MCF 10A (cell line): ENCODE results near the gene TBC1D4. TPM values are rescaled to one million over a fixed set of nuclear protein-coding genes. Genes with fewer than 3 reads are reported as not detected.

Source experiments
- BruUV-seq: library from RNA; stranded (reverse); fragments of 400-500 nt; replicated peaks from 2 replicates; lab custom pipeline; 2021; lab: Mats Ljungman, UMichigan
- CTCF ChIA-PET: fragments of 300-600 bp; sonication (Branson Sonifier 250); formaldehyde crosslinking; extraction: SDS; loops from one replicate; lab custom pipeline; 2021; ENCODE audit warnings: antibody characterized with exemption, inconsistent platforms; lab: Yijun Ruan, JAX
- POLR2A ChIA-PET: fragments of 300-600, 350-650 bp; sonication (Branson Sonifier 250); formaldehyde crosslinking; extraction: SDS; loops from one replicate; lab custom pipeline; 2020; ENCODE audit warnings: antibody characterized with exemption, inconsistent platforms; lab: Yijun Ruan, JAX
- DNase-seq: peaks from one replicate; pipeline ENCODE4 v3.0.0-alpha.2; 2018; ENCODE audit not compliant: unreplicated experiment
- H3K27ac Mint-ChIP-seq: one replicate; pipeline ENCODE4 v1.8.0; 2022; ENCODE audit warnings: mild to moderate bottlenecking, low read depth, mixed read lengths; ENCODE audit not compliant: unreplicated experiment
- H3K27me3 Mint-ChIP-seq: one replicate; pipeline ENCODE4 v1.8.0; 2022; ENCODE audit warnings: mixed read lengths; ENCODE audit not compliant: insufficient read depth, unreplicated experiment
- H3K36me3 Mint-ChIP-seq: one replicate; pipeline ENCODE4 v1.8.0; 2022; ENCODE audit warnings: mild to moderate bottlenecking, moderate library complexity, mixed read lengths; ENCODE audit not compliant: insufficient read depth, unreplicated experiment
- H3K4me1 Mint-ChIP-seq: one replicate; pipeline ENCODE4 v1.8.0; 2022; ENCODE audit warnings: mixed read lengths; ENCODE audit not compliant: insufficient read depth, unreplicated experiment
- H3K4me3 Mint-ChIP-seq: one replicate; pipeline ENCODE4 v1.8.0; 2022; ENCODE audit warnings: mild to moderate bottlenecking, moderate library complexity, mixed read lengths; ENCODE audit not compliant: unreplicated experiment
- H3K9me3 Mint-ChIP-seq: one replicate; pipeline ENCODE4 v1.8.0; 2022; ENCODE audit warnings: mixed read lengths; ENCODE audit not compliant: unreplicated experiment
- intact Hi-C: fragments of 100-400 bp; cut with micrococcal nuclease; formaldehyde crosslinking; loops from 2 replicates; pipeline ENCODE4 v1.14.1; 2022
- total RNA-seq: library from RNA; stranded (reverse); gene quantifications from 2 replicates; pipeline ENCODE4 v1.2.3, GENCODE V29; 2022
- TF ChIP-seq, protein P1 (sequence below): fragments of 200-600 bp; IDR thresholded peaks from one replicate; pipeline ENCODE4 v1.8.0; 2022; ENCODE audit warnings: antibody characterized with exemption, mild to moderate bottlenecking; ENCODE audit not compliant: unreplicated experiment

Gene TBC1D4
- total RNA-seq, 1 experiment from 2014 or later: 9.3 TPM

DNA sequence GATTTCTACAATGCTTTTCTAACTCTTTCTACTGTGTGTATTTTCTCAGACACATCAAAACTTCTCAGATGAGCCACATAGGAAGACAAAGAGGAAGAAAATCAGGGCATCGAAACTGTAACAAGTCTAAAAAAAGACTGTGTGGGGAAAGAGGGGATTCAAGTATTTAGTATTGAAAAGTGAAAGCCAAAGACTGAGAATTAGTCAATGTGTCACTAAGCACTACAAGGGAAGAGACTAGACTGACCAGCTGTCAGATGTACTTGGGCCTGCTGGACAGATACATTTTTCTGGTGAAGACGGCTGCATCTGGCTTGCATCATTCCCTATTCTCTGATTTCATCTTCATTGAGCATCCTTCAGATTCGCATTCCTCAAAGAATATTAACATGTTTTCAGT lies 30.3 kb upstream of the TBC1D4 start:
- CTCF ChIA-PET: no interaction called here
- no peak overlapping the region for H3K27ac Mint-ChIP-seq
- POLR2A ChIA-PET: no interaction called here

DNA sequence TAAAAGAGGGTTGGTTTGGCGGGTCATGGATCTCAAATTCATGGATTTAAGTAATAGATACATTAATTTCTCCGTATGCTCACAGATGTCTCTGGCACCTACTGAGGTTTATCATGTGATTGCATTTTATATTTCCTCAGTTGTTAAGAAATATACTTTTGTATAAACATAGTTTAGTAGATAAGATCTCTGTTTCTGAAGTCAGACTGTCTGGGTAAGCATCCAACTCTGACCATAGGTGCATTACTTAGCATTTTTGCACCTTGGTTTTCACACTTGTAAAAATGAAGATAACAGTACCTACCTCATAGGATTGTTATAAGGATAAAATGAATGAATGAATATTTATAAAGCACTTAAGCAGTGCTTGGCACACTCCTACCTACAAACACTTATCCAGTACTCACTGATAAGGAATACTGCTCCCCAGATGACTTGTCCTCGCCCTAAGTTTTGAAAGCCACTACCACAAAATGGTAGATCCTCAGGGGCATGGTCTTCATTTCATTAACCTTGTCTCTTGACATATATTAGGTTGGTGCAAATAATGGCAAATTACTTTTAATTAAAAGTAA lies 29.2 kb upstream of the TBC1D4 start:
- H3K27ac Mint-ChIP-seq: no peak overlapping the region
- H3K4me3 Mint-ChIP-seq: no peak overlapping the region
- no TSS peak for BruUV-seq
- TF ChIP-seq, protein P1, sequence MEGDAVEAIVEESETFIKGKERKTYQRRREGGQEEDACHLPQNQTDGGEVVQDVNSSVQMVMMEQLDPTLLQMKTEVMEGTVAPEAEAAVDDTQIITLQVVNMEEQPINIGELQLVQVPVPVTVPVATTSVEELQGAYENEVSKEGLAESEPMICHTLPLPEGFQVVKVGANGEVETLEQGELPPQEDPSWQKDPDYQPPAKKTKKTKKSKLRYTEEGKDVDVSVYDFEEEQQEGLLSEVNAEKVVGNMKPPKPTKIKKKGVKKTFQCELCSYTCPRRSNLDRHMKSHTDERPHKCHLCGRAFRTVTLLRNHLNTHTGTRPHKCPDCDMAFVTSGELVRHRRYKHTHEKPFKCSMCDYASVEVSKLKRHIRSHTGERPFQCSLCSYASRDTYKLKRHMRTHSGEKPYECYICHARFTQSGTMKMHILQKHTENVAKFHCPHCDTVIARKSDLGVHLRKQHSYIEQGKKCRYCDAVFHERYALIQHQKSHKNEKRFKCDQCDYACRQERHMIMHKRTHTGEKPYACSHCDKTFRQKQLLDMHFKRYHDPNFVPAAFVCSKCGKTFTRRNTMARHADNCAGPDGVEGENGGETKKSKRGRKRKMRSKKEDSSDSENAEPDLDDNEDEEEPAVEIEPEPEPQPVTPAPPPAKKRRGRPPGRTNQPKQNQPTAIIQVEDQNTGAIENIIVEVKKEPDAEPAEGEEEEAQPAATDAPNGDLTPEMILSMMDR: no peak
- no peaks in the 10 kb centered on the region for H3K9me3 Mint-ChIP-seq
- no peaks in the 10 kb centered on the region for H3K27me3 Mint-ChIP-seq
- intact Hi-C loops: no loop called here
- CTCF ChIA-PET: no interaction called here
- H3K36me3 Mint-ChIP-seq: no peaks in the 10 kb centered on the region
- no peaks in the 10 kb centered on the region for H3K4me1 Mint-ChIP-seq
- POLR2A ChIA-PET: no interaction called here
- DNase-seq: no peak

More for the DNA sequence above, 30.3 kb upstream of the TBC1D4 start:
- intact Hi-C loops: no loop called here
- Mint-ChIP-seq H3K9me3 (no peaks in the 10 kb centered on the region), H3K27me3 (no peaks in the 10 kb centered on the region), H3K4me1 (no peaks in the 10 kb centered on the region), H3K4me3 (no peak overlapping the region), H3K36me3 (no peaks in the 10 kb centered on the region)
- TF ChIP-seq, protein P1: no peak
- DNase-seq: no peak
- BruUV-seq: no TSS peak

DNA sequence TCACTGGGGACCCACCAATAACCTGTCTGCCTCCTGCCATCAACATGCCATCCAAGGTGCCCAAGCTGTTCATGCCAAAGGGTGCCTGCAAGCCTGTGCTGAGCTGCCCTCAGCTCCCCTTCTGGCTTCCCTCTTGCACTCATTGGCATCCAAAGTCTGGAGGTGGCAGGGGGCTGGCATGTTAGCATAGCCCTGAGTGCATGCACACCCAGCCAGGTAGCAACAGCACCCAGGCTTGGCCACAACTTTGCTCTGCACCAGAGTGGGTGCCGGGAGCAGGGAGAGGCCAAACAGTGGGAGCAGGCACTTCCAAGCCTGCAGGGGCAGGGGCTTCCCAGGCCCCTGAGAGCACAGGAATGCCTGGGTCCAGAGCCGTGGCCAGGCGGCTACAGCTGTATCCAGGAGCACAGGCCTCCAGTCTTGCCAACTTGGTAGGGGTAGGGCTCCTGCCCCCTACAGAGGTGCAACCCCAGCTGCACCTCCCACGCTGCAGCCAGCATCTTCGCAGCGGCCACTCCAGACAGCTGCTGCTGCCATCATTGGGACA lies 26.1 kb upstream of the TBC1D4 start:
- H3K27ac Mint-ChIP-seq: no peak overlapping the region
- ChIA-PET CTCF (no interaction called here), POLR2A (interaction anchor here (1.5 kb wide), 1 partner anchor 15 kb away, joined by 4 read pairs; no protein-coding TSS in a partner anchor)
- no peak overlapping the region for H3K4me3 Mint-ChIP-seq
- no peaks in the 10 kb centered on the region for H3K27me3 Mint-ChIP-seq
- DNase-seq: no peak
- BruUV-seq: no TSS peak
- intact Hi-C loops: no loop called here
- H3K36me3 Mint-ChIP-seq: no peaks in the 10 kb centered on the region
- no peaks in the 10 kb centered on the region for H3K9me3 Mint-ChIP-seq
- H3K4me1 Mint-ChIP-seq: no peaks in the 10 kb centered on the region
- TF ChIP-seq, protein P1: no peak

DNA sequence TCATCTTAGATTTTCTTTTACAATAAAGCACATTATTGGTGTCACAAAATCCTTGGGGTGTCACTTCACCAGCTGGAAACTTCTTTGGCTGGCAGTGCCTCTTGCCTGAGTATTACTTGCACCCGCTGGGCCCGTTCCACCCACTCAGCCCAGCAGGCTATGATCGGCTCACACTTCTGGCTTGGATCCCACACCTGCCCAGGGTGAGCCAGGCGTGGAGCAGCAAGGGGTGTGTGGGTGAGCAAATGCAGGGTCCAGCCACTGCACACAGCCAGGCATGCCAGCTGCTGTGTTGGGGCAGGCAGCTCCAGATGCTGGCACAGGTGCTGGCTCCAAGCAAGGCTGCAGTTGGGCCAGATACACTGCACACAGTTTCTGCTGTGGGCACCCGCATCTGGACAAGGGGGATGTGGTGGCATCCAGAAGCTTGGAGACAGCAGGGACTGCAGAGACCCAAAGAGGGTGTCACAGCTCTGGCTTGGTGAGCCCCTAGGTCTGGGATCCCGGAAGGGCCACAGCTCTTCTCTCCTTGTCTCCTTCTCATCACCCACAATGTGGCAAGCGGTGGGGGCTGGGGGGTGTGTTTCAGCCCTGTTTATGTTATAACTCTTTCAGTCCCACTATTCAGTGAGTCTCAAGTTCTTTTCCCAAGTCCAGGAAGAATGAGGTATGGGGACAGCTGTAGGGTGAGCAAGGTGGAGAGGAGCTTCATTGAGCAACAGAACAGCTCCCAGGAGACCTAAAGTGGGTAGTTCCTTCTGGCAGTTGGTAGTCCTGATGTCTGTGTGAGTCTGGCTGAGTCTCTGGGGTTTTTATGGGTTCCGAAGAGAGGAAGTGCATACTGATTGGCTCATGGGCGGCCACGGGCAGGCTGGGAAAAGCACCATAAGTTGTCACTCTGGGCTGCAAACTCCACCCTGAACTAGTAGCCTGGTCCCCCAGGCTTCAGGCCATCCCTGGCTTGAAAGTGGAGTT lies 25.3 kb upstream of the TBC1D4 start:
- TF ChIP-seq, protein P1: no peak
- H3K27ac Mint-ChIP-seq: no peak overlapping the region
- intact Hi-C loops: no loop called here
- DNase-seq: peak; percentile 59
- no peaks in the 10 kb centered on the region for H3K36me3 Mint-ChIP-seq
- no TSS peak for BruUV-seq
- no peak overlapping the region for H3K4me3 Mint-ChIP-seq
- no peaks in the 10 kb centered on the region for H3K27me3 Mint-ChIP-seq
- H3K4me1 Mint-ChIP-seq: no peaks in the 10 kb centered on the region
- no peaks in the 10 kb centered on the region for H3K9me3 Mint-ChIP-seq
- ChIA-PET CTCF (interaction anchor here (0.7 kb wide), 1 partner anchor 30 kb away, joined by 3 read pairs; no protein-coding TSS in a partner anchor), POLR2A (interaction anchor here (0.6 to 1.5 kb wide), 2 partner anchors 16 to 54 kb away, joined by 3 to 4 read pairs; no protein-coding TSS in a partner anchor)
